Measurements from ENCODE around the gene ACADL.
"Not testable (repeated sequence)": the region's sequence is repeated elsewhere in the genome, so short reads cannot be mapped to it uniquely, and the experiment has no call there.

The ACADL gene

GRCh38 chr2:210199186-210199765 is 26.0 kb downstream of the ACADL start:
- no peak for DNase-seq

GRCh38 chr2:210198326-210198725 is 26.9 kb downstream of the ACADL start:
- no peak for DNase-seq

- DNase-seq, result no peak
These were observed 27.5 kb downstream of the ACADL start for GRCh38 chr2:210197720-210198119.

GRCh38 chr2:210195101-210195852 is 30.0 kb downstream of the ACADL start:
- DNase-seq, result no peak

GRCh38 chr2:210190345-210190744 is 34.9 kb downstream of the ACADL start:
- DNase-seq, result no peak

- DNase-seq, result no peak
These were observed 35.7 kb downstream of the ACADL start for GRCh38 chr2:210189452-210190138.

GRCh38 chr2:210188755-210189154 is 36.5 kb downstream of the ACADL start:
- no peak for DNase-seq

GRCh38 chr2:210188190-210188589 is 37.1 kb downstream of the ACADL start:
- no peak for DNase-seq

- DNase-seq, result not testable (repeated sequence)
These were observed 41.3 kb downstream of the ACADL start for GRCh38 chr2:210183936-210184335.

- DNase-seq, result peak; percentile 28
These were observed 43.6 kb downstream of the ACADL start for GRCh38 chr2:210181606-210182088.

GRCh38 chr2:210181033-210181605 is 44.1 kb downstream of the ACADL start:
- not testable (repeated sequence) for DNase-seq

- no peak for DNase-seq
These were observed 44.8 kb downstream of the ACADL start for GRCh38 chr2:210180477-210180876.

- no peak for DNase-seq
These were observed 45.8 kb downstream of the ACADL start for GRCh38 chr2:210179351-210179990.

- no peak for DNase-seq
These were observed 47.5 kb downstream of the ACADL start for GRCh38 chr2:210177769-210178168.

GRCh38 chr2:210177115-210177514 is 48.1 kb downstream of the ACADL start:
- DNase-seq, result not testable (repeated sequence)

GRCh38 chr2:210174086-210174485 is 51.2 kb downstream of the ACADL start:
- no peak for DNase-seq

- no peak for DNase-seq
These were observed 53.0 kb downstream of the ACADL start for GRCh38 chr2:210172219-210172575.

GRCh38 chr2:210171309-210172218 is 53.7 kb downstream of the ACADL start, which contains the start of gene KANSL1L:
KANSL1L (minus strand) TSS chr2:210171409; CDS start chr2:210154582, 16,827 bp downstream.
- DNase-seq, result peak; percentile 97

- peak; percentile 97 for DNase-seq
These were observed 54.6 kb downstream of the ACADL start for GRCh38 chr2:210170446-210171303.

- no peak for DNase-seq
These were observed 55.1 kb downstream of the ACADL start for GRCh38 chr2:210170196-210170445.

Data from activated gamma-delta T cell treated with Interleukin-2 at 50 U/mL for 16 hours (primary cell).